Prostate gland (tissue), 2 donors: ENCODE measurements around the gene APOA1.

Source experiments
- CTCF ChIP-seq, 4 experiments: fragments of 200-600 bp in 2 of 4; fragments of 450-650 bp in 2 of 4; sonication (generic) in 2 of 4; IDR thresholded peaks; 1 replicate in 3 of 4; 2 replicates in 1 of 4; pipeline ENCODE4 v1.5.1; 2016 to 2019; ENCODE audit warnings: antibody characterized with exemption in 4 of 4, mild to moderate bottlenecking in 2 of 4, moderate library complexity in 2 of 4
- POLR2A ChIP-seq: fragments of 450-650 bp; IDR thresholded peaks from one replicate; pipeline ENCODE4 v1.6.1; 2016; ENCODE audit warnings: antibody characterized with exemption, mild to moderate bottlenecking

GRCh38 chr11:116842909-116843308, 5.5 kb upstream of the APOA1 start:
- TF ChIP-seq POLR2A: no peak
- no peak for TF ChIP-seq CTCF (IDR thresholded peaks at IDR 0.05)
